ENCODE data around the gene CRB1.
"Not testable (repeated sequence)": the region's sequence is repeated elsewhere in the genome, so short reads cannot be mapped to it uniquely, and the experiment has no call there.

Gene CRB1

DNA sequence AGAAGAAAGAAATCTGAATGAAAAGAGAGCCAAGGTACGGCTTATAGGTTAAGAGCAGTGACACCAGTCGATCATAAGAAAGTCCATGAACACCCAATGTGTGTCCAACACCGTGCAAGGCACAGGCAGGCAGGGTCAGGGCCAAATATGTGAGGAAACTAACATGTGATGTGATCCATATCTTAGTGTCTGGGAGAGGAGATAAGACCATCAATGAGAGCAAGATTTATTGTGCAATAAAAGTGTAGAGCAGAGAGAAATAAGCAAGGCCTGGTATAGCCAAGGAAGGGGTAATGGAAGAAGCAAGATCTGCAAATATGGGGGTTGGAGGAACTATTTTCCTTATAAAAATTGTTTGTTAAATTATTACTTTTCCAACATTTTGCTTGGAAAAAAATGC lies 198.8 kb downstream of the CRB1 start:
- DNase-seq = no peak

DNA sequence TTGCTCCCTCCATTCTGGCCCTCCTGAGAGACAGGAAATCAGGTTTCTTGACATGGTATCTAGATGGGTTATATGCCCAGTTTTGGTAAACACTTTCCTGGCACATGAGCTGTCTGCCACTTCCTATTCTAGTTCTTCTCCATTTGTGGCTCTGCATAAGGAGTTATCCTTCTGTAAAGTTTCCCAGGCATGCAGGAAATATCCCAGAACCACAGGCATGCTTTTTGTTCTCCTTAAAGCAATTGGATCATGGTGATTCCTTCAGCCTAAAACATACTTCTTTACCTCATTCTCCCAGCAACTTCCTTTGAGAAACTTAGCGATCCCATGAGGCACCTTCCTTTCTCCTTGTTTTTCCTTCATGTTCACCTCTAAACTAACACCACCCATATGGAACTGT lies 199.8 kb downstream of the CRB1 start:
- DNase-seq = no peak

GRCh38 chr1:197468543-197469175 lies 200.6 kb downstream of the CRB1 start:
- no peak for DNase-seq

DNA sequence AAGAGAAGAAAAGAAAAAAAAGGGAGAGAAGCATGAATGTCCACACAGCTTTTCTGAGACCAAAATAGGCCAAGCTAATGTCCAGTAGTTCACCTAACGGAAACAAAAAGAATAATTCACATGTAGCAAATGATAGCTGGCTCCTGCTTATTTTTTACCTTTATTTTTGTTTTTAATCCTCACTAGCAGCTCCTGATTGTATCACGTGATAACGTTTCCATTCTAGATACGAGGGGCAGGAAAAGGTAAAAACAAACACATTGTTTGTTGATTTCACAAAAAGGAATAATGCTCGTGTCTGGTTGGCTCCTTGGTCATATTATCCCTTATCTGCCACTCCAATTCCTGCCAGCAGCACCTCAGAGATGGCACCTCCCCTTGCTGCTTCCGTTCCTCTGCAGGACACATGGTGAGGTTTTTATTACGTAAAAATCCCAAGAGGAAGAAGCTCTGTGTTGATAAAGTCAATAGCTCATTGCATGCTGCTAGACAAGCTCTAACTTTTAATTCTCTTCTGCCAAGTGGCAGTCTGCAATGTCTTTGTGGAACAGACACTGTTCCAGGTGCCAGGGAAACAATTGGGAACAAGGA lies 201.7 kb downstream of the CRB1 start:
- DNase-seq = peak in 1 of 2 experiments; percentile 32

GRCh38 chr1:197470330-197470729 lies 202.3 kb downstream of the CRB1 start:
- DNase-seq = no peak

DNA sequence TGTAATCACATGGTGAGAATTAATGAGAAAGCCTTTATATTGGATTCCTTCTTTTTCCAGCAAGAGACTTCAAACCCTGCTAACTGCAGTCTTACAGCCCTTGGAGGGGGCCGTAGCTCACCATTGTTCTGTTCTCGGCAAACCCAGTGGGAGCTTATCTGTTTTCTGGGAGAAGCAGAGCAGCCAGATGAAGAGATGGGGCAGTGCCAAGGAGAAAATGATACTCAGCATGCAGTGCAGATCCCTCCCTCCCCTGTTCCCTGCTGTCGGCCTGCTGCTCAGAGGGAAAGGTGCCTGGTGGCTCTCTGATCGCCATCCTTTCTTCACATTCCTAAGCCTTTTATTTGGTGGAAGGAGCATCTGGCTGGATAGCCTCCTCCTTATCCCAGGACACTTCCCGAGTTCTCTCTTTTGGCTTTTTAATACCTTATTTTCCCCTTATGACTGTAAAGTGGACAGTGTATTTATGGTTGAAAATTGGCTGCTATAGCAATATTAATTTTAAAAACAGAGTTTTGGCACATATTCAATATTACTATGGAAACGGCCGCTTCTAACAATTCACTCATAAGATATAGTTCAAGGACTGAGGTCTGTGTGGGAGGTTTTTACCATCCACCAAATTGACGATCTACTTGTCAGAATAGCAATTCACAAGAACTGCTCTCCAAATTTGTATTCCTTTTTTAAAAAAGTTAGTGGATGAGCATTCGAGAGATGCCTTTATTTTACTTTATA lies 203.4 kb downstream of the CRB1 start:
- no peak for DNase-seq

GRCh38 chr1:197472141-197472540 lies 204.1 kb downstream of the CRB1 start:
- no peak for DNase-seq

GRCh38 chr1:197480446-197480845 lies 212.4 kb downstream of the CRB1 start:
- DNase-seq = no peak

DNA sequence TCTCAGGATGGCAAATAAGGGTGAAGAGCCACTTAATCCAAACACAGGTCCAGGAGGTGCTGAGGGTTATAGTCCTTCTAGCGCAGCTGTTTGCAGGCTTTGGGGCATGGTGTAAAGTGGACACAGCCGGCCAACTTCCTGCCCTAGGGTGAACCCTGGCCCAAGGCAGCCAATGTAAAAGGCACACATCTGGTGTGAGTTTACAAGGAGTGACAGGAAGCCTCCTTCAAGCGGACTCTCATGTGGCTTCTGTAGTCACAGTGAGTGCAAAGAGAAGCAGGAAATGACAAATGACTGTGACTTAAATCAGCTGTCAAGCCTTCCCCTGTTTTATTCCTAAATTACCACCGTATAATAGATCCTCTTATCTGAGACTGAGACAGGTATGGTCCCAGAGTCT lies 213.0 kb downstream of the CRB1 start:
- no peak for DNase-seq

DNA sequence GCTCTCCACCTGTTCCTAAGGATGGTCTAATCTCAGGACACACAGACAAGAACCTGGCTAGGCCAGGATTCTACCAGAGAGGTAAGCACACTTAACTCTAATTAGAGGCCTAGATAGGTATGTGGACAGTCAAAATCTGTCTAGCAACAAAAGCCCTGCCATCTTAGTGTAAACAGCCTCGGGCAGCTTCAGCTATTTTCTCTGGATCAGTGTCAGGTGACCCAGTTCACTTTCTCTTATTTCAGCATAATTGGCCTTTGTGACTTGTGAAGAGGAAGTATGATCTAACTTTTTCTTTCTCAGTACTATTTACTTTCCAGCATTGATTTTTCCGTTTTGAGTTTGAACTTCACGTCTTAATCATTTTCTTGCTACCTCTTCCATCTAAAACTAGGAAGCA lies 217.7 kb downstream of the CRB1 start:
- no peak for DNase-seq

DNA sequence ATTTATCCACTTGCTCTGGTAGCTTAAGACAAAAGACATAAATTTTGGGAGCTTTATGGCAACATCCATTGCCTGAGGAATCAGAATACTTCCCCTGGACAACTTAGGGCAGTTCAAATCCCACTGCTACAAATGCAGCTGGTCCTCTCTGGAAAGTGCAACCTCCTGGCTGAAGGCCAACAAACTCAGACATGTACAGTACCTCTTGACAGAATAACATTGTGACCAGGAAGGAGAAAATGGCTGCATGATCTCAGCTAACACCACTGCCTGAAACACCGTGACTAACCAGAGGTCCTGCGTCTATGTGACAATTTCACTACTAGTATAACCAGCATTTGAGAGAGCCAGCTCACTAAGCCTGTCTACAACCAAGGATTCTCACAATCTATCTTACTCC lies 218.9 kb downstream of the CRB1 start:
- DNase-seq = no peak

GRCh38 chr1:197491505-197491904 lies 223.5 kb downstream of the CRB1 start:
- not testable (repeated sequence) for DNase-seq

GRCh38 chr1:197496722-197497121 lies 228.7 kb downstream of the CRB1 start:
- DNase-seq = no peak

- DNase-seq = no peak
Observed at GRCh38 chr1:197510691-197511378, 242.8 kb downstream of the CRB1 start.

DNA sequence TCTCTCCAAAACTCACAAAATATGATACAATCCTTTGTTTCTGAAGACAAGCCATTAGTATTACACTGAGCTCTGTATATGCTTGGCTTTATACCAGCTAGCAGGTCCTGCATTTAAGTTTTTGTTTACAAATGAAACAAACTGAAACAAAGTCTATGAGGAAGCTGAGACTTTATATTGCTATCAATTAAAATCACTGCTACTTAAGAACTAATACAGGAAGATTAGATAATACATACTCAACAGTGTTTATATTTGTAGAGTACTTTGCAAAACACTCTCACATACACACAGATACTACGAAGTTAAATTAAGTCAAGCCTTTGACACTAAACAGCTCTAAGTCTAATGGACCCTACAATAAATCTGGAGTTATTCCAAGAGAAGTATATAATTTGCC lies 247.4 kb downstream of the CRB1 start:
- DNase-seq = no peak

- no peak for DNase-seq
Observed at GRCh38 chr1:197519741-197520334, 251.8 kb downstream of the CRB1 start.

DNA sequence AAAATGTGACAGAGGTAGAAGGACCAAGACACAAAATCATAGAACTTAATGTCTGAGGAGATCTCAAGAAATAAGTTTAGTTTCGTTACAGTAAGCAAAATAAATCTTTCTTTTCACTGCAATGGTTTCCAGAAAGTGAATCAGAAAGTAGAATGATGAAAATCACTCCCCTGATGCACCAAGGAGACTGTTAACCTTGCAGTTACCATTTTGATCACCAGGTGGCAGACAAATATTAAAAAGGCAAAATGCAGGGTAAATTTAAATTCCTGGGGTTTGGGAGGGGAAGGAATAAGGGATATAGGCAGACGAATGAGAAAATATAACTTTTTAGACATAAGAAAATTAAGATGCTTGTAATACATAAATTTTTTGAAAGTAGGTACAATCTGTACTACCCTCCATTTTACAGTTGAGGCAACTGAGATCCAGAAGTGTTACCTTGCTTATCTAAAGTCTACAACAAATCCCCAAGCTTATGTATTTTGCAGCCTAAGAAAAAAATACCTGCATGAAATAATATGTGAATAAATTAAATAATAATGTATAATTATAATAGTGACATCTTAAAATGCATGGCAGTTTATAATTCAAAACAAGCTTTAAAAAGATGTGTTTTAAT lies 253.2 kb downstream of the CRB1 start:
- DNase-seq = peak in 1 of 2 experiments; percentile 15

GRCh38 chr1:197526736-197527371 lies 258.8 kb downstream of the CRB1 start:
- DNase-seq = peak in 1 of 2 experiments; percentile 13

All from NCI-H1930 (cell line).